H1 (cell line): ENCODE results near the gene CPNE8. TPM values are rescaled to one million over a fixed set of nuclear protein-coding genes. Genes with fewer than 3 reads are reported as not detected.

Source experiments
- ATF2 ChIP-seq: IDR thresholded peaks from 2 replicates; pipeline ENCODE4 v1.6.1; 2012; ENCODE audit warnings: low read length, inconsistent platforms
- CHD2 ChIP-seq: IDR thresholded peaks from 2 replicates; pipeline ENCODE4 v1.6.1; 2012; ENCODE audit warnings: low read length, improper control_type of control experiment
- CREB1 ChIP-seq: IDR thresholded peaks from 2 replicates; pipeline ENCODE4 v1.6.1; 2012; ENCODE audit warnings: inconsistent platforms
- CTBP2 ChIP-seq: IDR thresholded peaks from 2 replicates; pipeline ENCODE4 v1.7.0; 2011; ENCODE audit warnings: borderline replicate concordance, mild to moderate bottlenecking, moderate library complexity, mixed read lengths, low read length; ENCODE audit not compliant: insufficient read depth, insufficient read length
- EP300 ChIP-seq, 2 experiments: IDR thresholded peaks; 1 replicate in 1 of 2; 2 replicates in 1 of 2; pipeline ENCODE4 v1.6.1; 2011 to 2012; ENCODE audit warnings: low read depth in 2 of 2, low read length in 2 of 2, mild to moderate bottlenecking in 2 of 2, borderline replicate concordance in 1 of 2, inconsistent platforms in 1 of 2, moderate library complexity in 1 of 2
- HDAC2 ChIP-seq, 2 experiments: fragments of 300-600 bp in 1 of 2; sonication (generic) in 1 of 2; IDR thresholded peaks; 2 replicates each; pipeline ENCODE4 v1.6.1; 2011 to 2012; ENCODE audit warnings: low read depth in 2 of 2, low read length in 2 of 2, mild to moderate bottlenecking in 2 of 2, moderate library complexity in 2 of 2, borderline replicate concordance in 1 of 2, inconsistent platforms in 1 of 2
- HDAC6 ChIP-seq: IDR thresholded peaks from one replicate; pipeline ENCODE4 v1.7.1; 2012; ENCODE audit warnings: low read depth, mild to moderate bottlenecking, inconsistent platforms, low read length, moderate library complexity
- TAF7 ChIP-seq: optimal IDR thresholded peaks from 2 replicates; pipeline ENCODE3; 2011; ENCODE audit warnings: low read depth, mild to moderate bottlenecking, inconsistent platforms, low read length, moderate library complexity, borderline replicate concordance
- polyA plus RNA-seq, 7 experiments: library from polyadenylated mRNA; depleted of rRNA in 3 of 7; stranded (reverse) in 5 of 7; unstranded in 2 of 7; fragments of >200 nt in 5 of 7; fragments of 200-250 nt in 2 of 7; gene quantifications; 1 replicate in 5 of 7; 2 replicates in 1 of 7; 4 replicates in 1 of 7; pipeline versions ENCODE4 v1.2.1 to v1.2.3, GENCODE V29; 2011 to 2013; ENCODE audit warnings: missing spikeins in 2 of 7, mixed read lengths in 2 of 7
- total RNA-seq: library from RNA; stranded (reverse); fragmentation: NEBNext Ultra II Directional; extraction: Animal tissue kit (Norgen Biotek cat#: 25700); gene quantifications from 2 replicates; pipeline ENCODE4 v1.2.1, GENCODE V29; 2021
- TF ChIP-seq, protein P1 (sequence below): fragments of 300-600 bp; sonication (generic); IDR thresholded peaks from 2 replicates; pipeline ENCODE4 v1.7.1; 2012; ENCODE audit warnings: low read length, moderate library complexity, mild to moderate bottlenecking, inconsistent platforms; ENCODE audit not compliant: insufficient replicate concordance

CPNE8 gene
- total and polyA plus RNA-seq, 2 of the 8 experiments (the other 6 are each of a cell fraction or from before 2014, with no cell fraction given), result 2.5 to 6.8 TPM

DNA sequence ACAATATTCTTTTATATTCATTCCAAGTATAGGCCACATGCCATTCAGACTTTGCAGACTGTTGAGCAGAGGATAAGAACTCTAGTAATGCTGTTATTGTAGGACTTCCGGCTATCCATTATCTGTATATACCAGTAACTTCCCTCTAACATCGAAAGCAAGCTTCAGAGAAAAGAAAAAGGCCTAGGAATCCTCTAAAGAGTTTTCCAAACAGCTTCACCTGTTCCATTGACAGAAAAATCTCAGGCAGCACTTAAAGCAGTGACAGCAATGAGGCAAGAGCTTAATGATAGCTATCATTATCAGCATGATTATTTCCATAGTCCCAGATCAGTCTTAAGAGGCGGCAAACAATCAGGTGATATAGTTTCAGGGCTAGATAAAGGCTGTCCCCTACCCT is 1.8 kb downstream of the CPNE8 start (continued):
- TF ChIP-seq, protein P1, sequence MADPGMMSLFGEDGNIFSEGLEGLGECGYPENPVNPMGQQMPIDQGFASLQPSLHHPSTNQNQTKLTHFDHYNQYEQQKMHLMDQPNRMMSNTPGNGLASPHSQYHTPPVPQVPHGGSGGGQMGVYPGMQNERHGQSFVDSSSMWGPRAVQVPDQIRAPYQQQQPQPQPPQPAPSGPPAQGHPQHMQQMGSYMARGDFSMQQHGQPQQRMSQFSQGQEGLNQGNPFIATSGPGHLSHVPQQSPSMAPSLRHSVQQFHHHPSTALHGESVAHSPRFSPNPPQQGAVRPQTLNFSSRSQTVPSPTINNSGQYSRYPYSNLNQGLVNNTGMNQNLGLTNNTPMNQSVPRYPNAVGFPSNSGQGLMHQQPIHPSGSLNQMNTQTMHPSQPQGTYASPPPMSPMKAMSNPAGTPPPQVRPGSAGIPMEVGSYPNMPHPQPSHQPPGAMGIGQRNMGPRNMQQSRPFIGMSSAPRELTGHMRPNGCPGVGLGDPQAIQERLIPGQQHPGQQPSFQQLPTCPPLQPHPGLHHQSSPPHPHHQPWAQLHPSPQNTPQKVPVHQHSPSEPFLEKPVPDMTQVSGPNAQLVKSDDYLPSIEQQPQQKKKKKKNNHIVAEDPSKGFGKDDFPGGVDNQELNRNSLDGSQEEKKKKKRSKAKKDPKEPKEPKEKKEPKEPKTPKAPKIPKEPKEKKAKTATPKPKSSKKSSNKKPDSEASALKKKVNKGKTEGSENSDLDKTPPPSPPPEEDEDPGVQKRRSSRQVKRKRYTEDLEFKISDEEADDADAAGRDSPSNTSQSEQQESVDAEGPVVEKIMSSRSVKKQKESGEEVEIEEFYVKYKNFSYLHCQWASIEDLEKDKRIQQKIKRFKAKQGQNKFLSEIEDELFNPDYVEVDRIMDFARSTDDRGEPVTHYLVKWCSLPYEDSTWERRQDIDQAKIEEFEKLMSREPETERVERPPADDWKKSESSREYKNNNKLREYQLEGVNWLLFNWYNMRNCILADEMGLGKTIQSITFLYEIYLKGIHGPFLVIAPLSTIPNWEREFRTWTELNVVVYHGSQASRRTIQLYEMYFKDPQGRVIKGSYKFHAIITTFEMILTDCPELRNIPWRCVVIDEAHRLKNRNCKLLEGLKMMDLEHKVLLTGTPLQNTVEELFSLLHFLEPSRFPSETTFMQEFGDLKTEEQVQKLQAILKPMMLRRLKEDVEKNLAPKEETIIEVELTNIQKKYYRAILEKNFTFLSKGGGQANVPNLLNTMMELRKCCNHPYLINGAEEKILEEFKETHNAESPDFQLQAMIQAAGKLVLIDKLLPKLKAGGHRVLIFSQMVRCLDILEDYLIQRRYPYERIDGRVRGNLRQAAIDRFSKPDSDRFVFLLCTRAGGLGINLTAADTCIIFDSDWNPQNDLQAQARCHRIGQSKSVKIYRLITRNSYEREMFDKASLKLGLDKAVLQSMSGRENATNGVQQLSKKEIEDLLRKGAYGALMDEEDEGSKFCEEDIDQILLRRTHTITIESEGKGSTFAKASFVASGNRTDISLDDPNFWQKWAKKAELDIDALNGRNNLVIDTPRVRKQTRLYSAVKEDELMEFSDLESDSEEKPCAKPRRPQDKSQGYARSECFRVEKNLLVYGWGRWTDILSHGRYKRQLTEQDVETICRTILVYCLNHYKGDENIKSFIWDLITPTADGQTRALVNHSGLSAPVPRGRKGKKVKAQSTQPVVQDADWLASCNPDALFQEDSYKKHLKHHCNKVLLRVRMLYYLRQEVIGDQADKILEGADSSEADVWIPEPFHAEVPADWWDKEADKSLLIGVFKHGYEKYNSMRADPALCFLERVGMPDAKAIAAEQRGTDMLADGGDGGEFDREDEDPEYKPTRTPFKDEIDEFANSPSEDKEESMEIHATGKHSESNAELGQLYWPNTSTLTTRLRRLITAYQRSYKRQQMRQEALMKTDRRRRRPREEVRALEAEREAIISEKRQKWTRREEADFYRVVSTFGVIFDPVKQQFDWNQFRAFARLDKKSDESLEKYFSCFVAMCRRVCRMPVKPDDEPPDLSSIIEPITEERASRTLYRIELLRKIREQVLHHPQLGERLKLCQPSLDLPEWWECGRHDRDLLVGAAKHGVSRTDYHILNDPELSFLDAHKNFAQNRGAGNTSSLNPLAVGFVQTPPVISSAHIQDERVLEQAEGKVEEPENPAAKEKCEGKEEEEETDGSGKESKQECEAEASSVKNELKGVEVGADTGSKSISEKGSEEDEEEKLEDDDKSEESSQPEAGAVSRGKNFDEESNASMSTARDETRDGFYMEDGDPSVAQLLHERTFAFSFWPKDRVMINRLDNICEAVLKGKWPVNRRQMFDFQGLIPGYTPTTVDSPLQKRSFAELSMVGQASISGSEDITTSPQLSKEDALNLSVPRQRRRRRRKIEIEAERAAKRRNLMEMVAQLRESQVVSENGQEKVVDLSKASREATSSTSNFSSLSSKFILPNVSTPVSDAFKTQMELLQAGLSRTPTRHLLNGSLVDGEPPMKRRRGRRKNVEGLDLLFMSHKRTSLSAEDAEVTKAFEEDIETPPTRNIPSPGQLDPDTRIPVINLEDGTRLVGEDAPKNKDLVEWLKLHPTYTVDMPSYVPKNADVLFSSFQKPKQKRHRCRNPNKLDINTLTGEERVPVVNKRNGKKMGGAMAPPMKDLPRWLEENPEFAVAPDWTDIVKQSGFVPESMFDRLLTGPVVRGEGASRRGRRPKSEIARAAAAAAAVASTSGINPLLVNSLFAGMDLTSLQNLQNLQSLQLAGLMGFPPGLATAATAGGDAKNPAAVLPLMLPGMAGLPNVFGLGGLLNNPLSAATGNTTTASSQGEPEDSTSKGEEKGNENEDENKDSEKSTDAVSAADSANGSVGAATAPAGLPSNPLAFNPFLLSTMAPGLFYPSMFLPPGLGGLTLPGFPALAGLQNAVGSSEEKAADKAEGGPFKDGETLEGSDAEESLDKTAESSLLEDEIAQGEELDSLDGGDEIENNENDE, result no peak
- TF ChIP-seq ATF2 (no peak), CREB1 (no peak), HDAC6 (no peak), CHD2 (no peak), HDAC2 (IDR thresholded peaks at IDR 0.05; ENCODE audit: borderline replicate concordance in 1 of 2, low read depth in 2 of 2, low read length in 2 of 2) (no peak), EP300 (IDR thresholded peaks at IDR 0.05; ENCODE audit: borderline replicate concordance in 1 of 2, low read depth in 2 of 2, low read length in 2 of 2) (no peak), TAF7 (no peak), CTBP2 (no peak)
